ENCODE results near the gene C11orf52. TPM values are rescaled to one million over a fixed set of nuclear protein-coding genes. Genes with fewer than 3 reads are reported as not detected.

Gene C11orf52
- total and polyA plus RNA-seq, 2 of the 4 experiments (the other 2 are of a cell fraction), result 0.90 to 1.1 TPM

- ATAC-seq (ENCODE audit: low read depth) (no peak), DNase-seq (no peak)
- Histone ChIP-seq H3K9me1 (ENCODE audit: insufficient read depth, low read length) (peaks cover 13% of the 10 kb centered on the region), H3K14ac (replicated peaks; ENCODE audit: low read depth, low read length) (no peak overlapping the region), H2BK5ac (ENCODE audit: low read depth, low read length, poor library complexity, severe bottlenecking) (no peak overlapping the region), H2BK120ac (ENCODE audit: low read depth, low read length) (no peak overlapping the region), H3K4me3 (ENCODE audit: insufficient read depth, low read depth, low read length) (no peak overlapping the region), H4K5ac (ENCODE audit: low read depth, low read length) (no peak overlapping the region), H3K36me3 (ENCODE audit: control insufficient read depth, insufficient read depth, low read length) (no peaks in the 10 kb centered on the region), H3K23ac (ENCODE audit: low read depth, low read length) (no peak overlapping the region), H2BK20ac (ENCODE audit: low read depth, low read length) (no peak overlapping the region), H3K27me3 (ENCODE audit: control insufficient read depth, insufficient read depth, low read length) (no peaks in the 10 kb centered on the region), H3K18ac (ENCODE audit: low read depth, low read length) (no peak overlapping the region), H2AK9ac (replicated peaks; ENCODE audit: low read depth, low read length, poor library complexity) (no peak overlapping the region), H3K4ac (ENCODE audit: low read depth, low read length) (no peak overlapping the region), H2AK5ac (ENCODE audit: low read depth, low read length) (no peak overlapping the region), H3K56ac (ENCODE audit: extremely low read depth, insufficient read depth, low read length) (no peak overlapping the region), H4K8ac (ENCODE audit: low read depth in 2 of 2, low read length in 2 of 2) (no peak overlapping the region), H3K4me2 (ENCODE audit: low read depth, low read length) (no peak overlapping the region), H2BK15ac (ENCODE audit: low read depth, low read length) (no peak overlapping the region), H4K20me1 (ENCODE audit: insufficient read depth, low read length) (no peaks in the 10 kb centered on the region), H3K9ac (ENCODE audit: low read depth, low read length) (no peak overlapping the region), H3K9me3 (ENCODE audit: control insufficient read depth, insufficient read depth, low read length) (no peaks in the 10 kb centered on the region), H3K79me1 (ENCODE audit: low read depth in 1 of 2, low read length in 2 of 2) (peaks cover 0 to 13% of the 10 kb centered on the region in 2 experiments; a peak in 2 of 4 replicates), H2AFZ (replicated peaks; ENCODE audit: low read length, poor library complexity) (no peak overlapping the region), H3K27ac (ENCODE audit: insufficient read depth, low read length) (no peak overlapping the region), H4K91ac (ENCODE audit: insufficient read depth, low read depth, low read length) (no peak overlapping the region), H3K4me1 (ENCODE audit: control insufficient read depth, insufficient read depth, low read length) (peaks cover 32% of the 10 kb centered on the region)
- ChIA-PET POLR2A (ENCODE audit: unreplicated experiment) (interaction anchor here (0.6 kb wide), 1 partner anchor 45 kb away, joined by 3 read pairs; no protein-coding TSS in a partner anchor), CTCF (interaction anchor here (0.5 kb wide), 1 partner anchor 24 kb away, joined by 4 read pairs; no protein-coding TSS in a partner anchor)
- dilution Hi-C loops (cut with HindIII; ENCODE audit: low sequenced_read_pairs, unreplicated experiment) (no loop called here), in situ Hi-C loops (cut with MboI; ENCODE audit: low sequenced_read_pairs) (no loop called here), intact Hi-C loops (cut with micrococcal nuclease) (no loop called here)
- TF ChIP-seq CEBPB (IDR thresholded peaks at IDR 0.05; ENCODE audit: low read depth, low read length) (no peak), MAZ (IDR thresholded peaks at IDR 0.05; ENCODE audit: borderline replicate concordance, low read depth, low read length) (no peak), CHD1 (IDR thresholded peaks at IDR 0.05; ENCODE audit: low read depth, low read length) (no peak), ELK1 (IDR thresholded peaks at IDR 0.05; ENCODE audit: borderline replicate concordance, low read depth, low read length) (no peak), SMC3 (IDR thresholded peaks at IDR 0.05; ENCODE audit: low read depth, low read length) (no peak), POLR2A (IDR thresholded peaks at IDR 0.05; ENCODE audit: low read depth, low read length) (no peak), MXI1 (IDR thresholded peaks at IDR 0.05; ENCODE audit: borderline replicate concordance, low read depth, low read length) (no peak), MAFK (IDR thresholded peaks at IDR 0.05; ENCODE audit: low read depth, low read length) (no peak), FOS (IDR thresholded peaks at IDR 0.05; ENCODE audit: low read depth, low read length) (no peak), RFX5 (IDR thresholded peaks at IDR 0.05; ENCODE audit: low read depth, low read length) (no peak), RAD21 (IDR thresholded peaks at IDR 0.05; ENCODE audit: low read length) (no peak), RCOR1 (IDR thresholded peaks at IDR 0.05; ENCODE audit: insufficient replicate concordance, low read length) (no peak), NFE2L2 (IDR thresholded peaks at IDR 0.05; ENCODE audit: low read depth, low read length) (no peak), BHLHE40 (IDR thresholded peaks at IDR 0.05; ENCODE audit: low read depth, low read length) (no peak)
- TF ChIP-seq, protein P1, sequence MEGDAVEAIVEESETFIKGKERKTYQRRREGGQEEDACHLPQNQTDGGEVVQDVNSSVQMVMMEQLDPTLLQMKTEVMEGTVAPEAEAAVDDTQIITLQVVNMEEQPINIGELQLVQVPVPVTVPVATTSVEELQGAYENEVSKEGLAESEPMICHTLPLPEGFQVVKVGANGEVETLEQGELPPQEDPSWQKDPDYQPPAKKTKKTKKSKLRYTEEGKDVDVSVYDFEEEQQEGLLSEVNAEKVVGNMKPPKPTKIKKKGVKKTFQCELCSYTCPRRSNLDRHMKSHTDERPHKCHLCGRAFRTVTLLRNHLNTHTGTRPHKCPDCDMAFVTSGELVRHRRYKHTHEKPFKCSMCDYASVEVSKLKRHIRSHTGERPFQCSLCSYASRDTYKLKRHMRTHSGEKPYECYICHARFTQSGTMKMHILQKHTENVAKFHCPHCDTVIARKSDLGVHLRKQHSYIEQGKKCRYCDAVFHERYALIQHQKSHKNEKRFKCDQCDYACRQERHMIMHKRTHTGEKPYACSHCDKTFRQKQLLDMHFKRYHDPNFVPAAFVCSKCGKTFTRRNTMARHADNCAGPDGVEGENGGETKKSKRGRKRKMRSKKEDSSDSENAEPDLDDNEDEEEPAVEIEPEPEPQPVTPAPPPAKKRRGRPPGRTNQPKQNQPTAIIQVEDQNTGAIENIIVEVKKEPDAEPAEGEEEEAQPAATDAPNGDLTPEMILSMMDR (conservative IDR thresholded peaks at IDR 0.05; ENCODE audit: low read depth, low read length), result no peak
- TF ChIP-seq, protein P2, sequence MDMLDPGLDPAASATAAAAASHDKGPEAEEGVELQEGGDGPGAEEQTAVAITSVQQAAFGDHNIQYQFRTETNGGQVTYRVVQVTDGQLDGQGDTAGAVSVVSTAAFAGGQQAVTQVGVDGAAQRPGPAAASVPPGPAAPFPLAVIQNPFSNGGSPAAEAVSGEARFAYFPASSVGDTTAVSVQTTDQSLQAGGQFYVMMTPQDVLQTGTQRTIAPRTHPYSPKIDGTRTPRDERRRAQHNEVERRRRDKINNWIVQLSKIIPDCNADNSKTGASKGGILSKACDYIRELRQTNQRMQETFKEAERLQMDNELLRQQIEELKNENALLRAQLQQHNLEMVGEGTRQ (IDR thresholded peaks at IDR 0.05; ENCODE audit: low read depth, low read length), result no peak
- BruUV-seq (replicated peaks), result no TSS peak
- WGBS, 2 experiments (ENCODE audit: extremely low coverage in 2 of 2, insufficient read length in 1 of 2), result no CpG with 5 or more reads among the region's 5 CpGs
Measured at GRCh38 chr11:111908639-111909305, 9.9 kb upstream of the C11orf52 start.
